Activated CD4-positive, alpha-beta T cell treated with anti-CD3 and anti-CD28 coated beads for 4 hours (primary cell): ENCODE measurements around the gene FCER2.

Experiments
- DNase-seq, 2 donors: peaks; one replicate each; pipeline ENCODE4 v3.0.0-alpha.2; 2020

The FCER2 gene

GRCh38 chr19:7699417-7700401, 2.2 kb downstream of the FCER2 start:
- peak in 1 of 2 donors; percentile 26 for DNase-seq

GRCh38 chr19:7699003-7699402, 2.9 kb downstream of the FCER2 start:
- DNase-seq = no peak

- DNase-seq = no peak
Measured at GRCh38 chr19:7698583-7698982, 3.3 kb downstream of the FCER2 start.

- DNase-seq = no peak
Measured at GRCh38 chr19:7697721-7698287, 4.1 kb downstream of the FCER2 start.

GRCh38 chr19:7694499-7694898, 7.4 kb downstream of the FCER2 start:
- DNase-seq = no peak

- DNase-seq = no peak
Measured at GRCh38 chr19:7692417-7693088, 9.4 kb downstream of the FCER2 start.

- DNase-seq = no peak
Measured at GRCh38 chr19:7691497-7691896, 10.4 kb downstream of the FCER2 start.

- DNase-seq = no peak
Measured at GRCh38 chr19:7690779-7691258, 11.1 kb downstream of the FCER2 start.

GRCh38 chr19:7689165-7689564, 12.8 kb downstream of the FCER2 start:
- no peak for DNase-seq

GRCh38 chr19:7687177-7687576, 14.8 kb downstream of the FCER2 start:
- no peak for DNase-seq

GRCh38 chr19:7685546-7686445, 16.1 kb downstream of the FCER2 start:
- no peak for DNase-seq

- DNase-seq = no peak
Measured at GRCh38 chr19:7682175-7682855, 19.6 kb downstream of the FCER2 start.

- DNase-seq = peak; percentile 90
Measured at GRCh38 chr19:7681340-7682174, 20.4 kb downstream of the FCER2 start.

- peak; percentile 84 to 88 for DNase-seq
Measured at GRCh38 chr19:7680606-7681339, 21.2 kb downstream of the FCER2 start, which contains the start of gene TRAPPC5. Gene TRAPPC5 (plus strand): TSS chr19:7680833. CDS start chr19:7682254, 1,421 bp downstream.

GRCh38 chr19:7679771-7680605, 21.9 kb downstream of the FCER2 start:
- no peak for DNase-seq

- peak; percentile 66 to 79 for DNase-seq
Measured at GRCh38 chr19:7678971-7679751, 22.8 kb downstream of the FCER2 start.

- DNase-seq = no peak
Measured at GRCh38 chr19:7677669-7678311, 24.1 kb downstream of the FCER2 start.

GRCh38 chr19:7676854-7677253, 25.1 kb downstream of the FCER2 start, which contains the start of gene MCEMP1:
Gene MCEMP1 (plus strand): TSS chr19:7677090. CDS start chr19:7677121, 31 bp downstream.
- DNase-seq = no peak
